NK-92 treated with Interleukin-12 subunit alpha and Interleukin-12 subunit beta, amount 100 ng/mL, for 24 hours (cell line): ENCODE data around the gene TAF11L3.
"Not testable (repeated sequence)": the region's sequence is repeated elsewhere in the genome, so short reads cannot be mapped to it uniquely, and the experiment has no call there.

Experiments used
- DNase-seq: peaks from one replicate; lab custom pipeline; 2025; lab: John Stamatoyannopoulos, UW

Gene TAF11L3

GRCh38 chr5:17518067-17518466, at the start of gene TAF11L3:
Gene TAF11L3 (plus strand): TSS chr5:17518367.
- DNase-seq = not testable (repeated sequence)

- DNase-seq = no peak
Observed at GRCh38 chr5:17470064-17470463, 48.1 kb upstream of the TAF11L3 start.

GRCh38 chr5:17475064-17475463, 43.1 kb upstream of the TAF11L3 start:
- DNase-seq = not testable (repeated sequence)

- DNase-seq = no peak
Observed at GRCh38 chr5:17477043-17477442, 41.1 kb upstream of the TAF11L3 start.

GRCh38 chr5:17477573-17478265, 40.4 kb upstream of the TAF11L3 start:
- no peak for DNase-seq

- DNase-seq = no peak
Observed at GRCh38 chr5:17481378-17481777, 36.8 kb upstream of the TAF11L3 start.

- DNase-seq = no peak
Observed at GRCh38 chr5:17482790-17483189, 35.4 kb upstream of the TAF11L3 start.

- DNase-seq = not testable (repeated sequence)
Observed at GRCh38 chr5:17486464-17487173, 31.5 kb upstream of the TAF11L3 start.

- no peak for DNase-seq
Observed at GRCh38 chr5:17487174-17487512, 31.0 kb upstream of the TAF11L3 start.

- not testable (repeated sequence) for DNase-seq
Observed at GRCh38 chr5:17491257-17491656, 26.9 kb upstream of the TAF11L3 start.

- DNase-seq = no peak
Observed at GRCh38 chr5:17492770-17493169, 25.4 kb upstream of the TAF11L3 start.

GRCh38 chr5:17497446-17497845, 20.7 kb upstream of the TAF11L3 start:
- no peak for DNase-seq

- not testable (repeated sequence) for DNase-seq
Observed at GRCh38 chr5:17497931-17498330, 20.2 kb upstream of the TAF11L3 start, which contains the start of gene TAF11L2. Gene TAF11L2 (plus strand): TSS chr5:17498231.

- DNase-seq = no peak
Observed at GRCh38 chr5:17511775-17512325, 6.3 kb upstream of the TAF11L3 start.

GRCh38 chr5:17517526-17517925, 641 bp upstream of the TAF11L3 start:
- not testable (repeated sequence) for DNase-seq

GRCh38 chr5:17519508-17519907, 1.3 kb downstream of the TAF11L3 start:
- not testable (repeated sequence) for DNase-seq

GRCh38 chr5:17521501-17521900, 3.3 kb downstream of the TAF11L3 start, which contains the start of gene TAF11L4:
Gene TAF11L4 (plus strand): TSS chr5:17521801.
- not testable (repeated sequence) for DNase-seq

GRCh38 chr5:17524935-17525334, 6.8 kb downstream of the TAF11L3 start, which contains the start of gene TAF11L5:
Gene TAF11L5 (plus strand): TSS chr5:17525235.
- DNase-seq = not testable (repeated sequence)

- not testable (repeated sequence) for DNase-seq
Observed at GRCh38 chr5:17526504-17526903, 8.3 kb downstream of the TAF11L3 start.

- DNase-seq = not testable (repeated sequence)
Observed at GRCh38 chr5:17528369-17528768, 10.2 kb downstream of the TAF11L3 start, which contains the start of gene TAF11L6. Gene TAF11L6 (plus strand): TSS chr5:17528669.
